SK-N-SH treated with all-trans-retinoic acid at 6 μM for 48 hours (cell line): Measurements from ENCODE around the gene ZNF230.

ENCODE experiments used
- ATAC-seq: fragments of 200-7000 bp; cut with Tn5 transposase; 3 replicates; pipeline ENCODE4 v1.9.1; 2020; ENCODE audit warnings: mild to moderate bottlenecking, moderate library complexity
- ARNTL ChIP-seq: fragments of 450-650 bp; formaldehyde crosslinking; IDR thresholded peaks from 2 replicates; pipeline ENCODE4 v1.5.0; 2020; ENCODE audit warnings: low read depth, mild to moderate bottlenecking, moderate library complexity, borderline replicate concordance
- BACH2 ChIP-seq: fragments of 250-450 bp; sonication (Bioruptor Pico); IDR thresholded peaks from 2 replicates; pipeline ENCODE4 v1.9.0; 2021; ENCODE audit warnings: mild to moderate bottlenecking, borderline replicate concordance
- CSDC2 ChIP-seq: fragments of 250-450 bp; sonication (Bioruptor Pico); IDR thresholded peaks from 2 replicates; pipeline ENCODE4 v1.5.0; 2020; ENCODE audit warnings: mild to moderate bottlenecking, moderate library complexity
- ESRRG ChIP-seq: fragments of 250-450 bp; sonication (Bioruptor Pico); IDR thresholded peaks from 2 replicates; pipeline ENCODE4 v1.6.1; 2021; ENCODE audit warnings: mild to moderate bottlenecking
- GLIS3 ChIP-seq: fragments of 250-450 bp; sonication (Bioruptor Pico); IDR thresholded peaks from 2 replicates; pipeline ENCODE4 v1.5.0; 2020; ENCODE audit warnings: mild to moderate bottlenecking, moderate library complexity
- ISL1 ChIP-seq: fragments of 250-450 bp; sonication (Bioruptor Pico); IDR thresholded peaks from 2 replicates; pipeline ENCODE4 v2.1.2; 2022; ENCODE audit warnings: mild to moderate bottlenecking, moderate library complexity
- OSR1 ChIP-seq: fragments of 250-450 bp; sonication (Bioruptor Pico); IDR thresholded peaks from 2 replicates; pipeline ENCODE4 v1.8.0; 2022; ENCODE audit warnings: moderate library complexity, mild to moderate bottlenecking, inconsistent platforms
- PATZ1 ChIP-seq: fragments of 250-450 bp; sonication (Bioruptor Pico); IDR thresholded peaks from 2 replicates; pipeline ENCODE4 v1.8.0; 2020; ENCODE audit warnings: mild to moderate bottlenecking, moderate library complexity, borderline replicate concordance
- PPARA ChIP-seq: fragments of 250-450 bp; sonication (Bioruptor Pico); IDR thresholded peaks from 2 replicates; pipeline ENCODE4 v1.5.0; 2020; ENCODE audit warnings: mild to moderate bottlenecking, borderline replicate concordance
- RARB ChIP-seq: fragments of 250-450 bp; sonication (Bioruptor Pico); IDR thresholded peaks from 2 replicates; pipeline ENCODE4 v1.8.0; 2021; ENCODE audit warnings: mild to moderate bottlenecking, moderate library complexity
- SNAI2 ChIP-seq: fragments of 250-450 bp; sonication (Bioruptor Pico); IDR thresholded peaks from 2 replicates; pipeline ENCODE4 v1.5.0; 2020; ENCODE audit warnings: mild to moderate bottlenecking, moderate library complexity
- TCF4 ChIP-seq: fragments of 250-450 bp; sonication (Bioruptor Pico); IDR thresholded peaks from 2 replicates; pipeline ENCODE4 v1.8.0; 2021; ENCODE audit warnings: mild to moderate bottlenecking, moderate library complexity, borderline replicate concordance
- TOX ChIP-seq: fragments of 250-450 bp; sonication (Bioruptor Pico); IDR thresholded peaks from 2 replicates; pipeline ENCODE4 v1.8.0; 2021; ENCODE audit warnings: mild to moderate bottlenecking, moderate library complexity, borderline replicate concordance
- ZC3H10 ChIP-seq: fragments of 250-450 bp; sonication (Bioruptor Pico); IDR thresholded peaks from 2 replicates; pipeline ENCODE4 v1.5.1; 2021; ENCODE audit warnings: mild to moderate bottlenecking, moderate library complexity
- ZFP3 ChIP-seq: fragments of 250-450 bp; sonication (Bioruptor Pico); IDR thresholded peaks from 2 replicates; pipeline ENCODE4 v1.5.0; 2020; ENCODE audit warnings: mild to moderate bottlenecking, moderate library complexity
- ZFP30 ChIP-seq: fragments of 450-650 bp; formaldehyde crosslinking; IDR thresholded peaks from 2 replicates; pipeline ENCODE4 v1.5.0; 2022; ENCODE audit warnings: mild to moderate bottlenecking, moderate library complexity
- ZNF565 ChIP-seq: fragments of 450-650 bp; formaldehyde crosslinking; conservative IDR thresholded peaks from 2 replicates; pipeline ENCODE4 v1.5.0; 2020; ENCODE audit warnings: low read depth, mild to moderate bottlenecking, moderate library complexity
- ZNF70 ChIP-seq: fragments of 450-650 bp; formaldehyde crosslinking; IDR thresholded peaks from 2 replicates; pipeline ENCODE4 v1.5.0; 2020; ENCODE audit warnings: mild to moderate bottlenecking, moderate library complexity
- ZNF8 ChIP-seq: fragments of 450-650 bp; formaldehyde crosslinking; IDR thresholded peaks from 2 replicates; pipeline ENCODE4 v1.5.0; 2020; ENCODE audit warnings: mild to moderate bottlenecking, moderate library complexity
- TF ChIP-seq, protein P1 (sequence below): fragments of 250-450 bp; sonication (Bioruptor Pico); IDR thresholded peaks from 2 replicates; pipeline ENCODE4 v1.8.0; 2021; ENCODE audit warnings: low read depth, mild to moderate bottlenecking, moderate library complexity, borderline replicate concordance
- TF ChIP-seq, protein P2 (sequence below): fragments of 250-450 bp; sonication (Bioruptor Pico); IDR thresholded peaks from 2 replicates; pipeline ENCODE4 v1.5.1; 2021; ENCODE audit warnings: mild to moderate bottlenecking, moderate library complexity
- TF ChIP-seq, protein P3 (sequence below): fragments of 250-450 bp; sonication (Bioruptor Pico); IDR thresholded peaks from 2 replicates; pipeline ENCODE4 v1.5.1; 2020; ENCODE audit warnings: low read depth, mild to moderate bottlenecking, moderate library complexity
- TF ChIP-seq, protein P4 (sequence below): fragments of 250-450 bp; sonication (Bioruptor Pico); IDR thresholded peaks from 2 replicates; pipeline ENCODE4 v1.5.0; 2020; ENCODE audit warnings: mild to moderate bottlenecking, moderate library complexity

The ZNF230 gene

DNA sequence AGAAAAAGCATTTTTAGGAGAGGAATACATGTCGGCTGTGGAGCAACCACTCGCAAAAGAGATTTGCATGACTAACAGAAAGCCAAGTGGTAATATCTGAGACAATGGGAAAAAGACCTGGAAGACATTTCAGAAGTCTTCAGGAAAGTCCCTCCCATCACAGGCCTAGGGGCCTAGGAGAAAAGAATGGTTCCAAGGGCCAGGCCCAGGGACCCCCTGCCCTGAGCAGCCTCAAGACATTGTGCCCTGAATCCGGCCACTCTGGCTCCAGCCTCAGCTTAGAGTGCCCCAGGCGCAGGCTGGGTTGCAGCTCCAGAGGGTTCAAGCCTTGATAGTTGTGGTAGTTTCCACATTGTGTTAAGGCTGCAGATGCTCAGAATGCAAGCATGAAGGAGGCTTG lies 42.3 kb upstream of the ZNF230 start:
- TF ChIP-seq ARNTL (CRISPR knock-in tag), result no peak
- ATAC-seq, result no peak

GRCh38 chr19:43966079-43966694 lies 36.6 kb upstream of the ZNF230 start:
- no peak for ATAC-seq
- TF ChIP-seq ZFP3 (CRISPR knock-in tag) (no peak), ESRRG (CRISPR knock-in tag) (no peak), TOX (CRISPR knock-in tag) (no peak), ZNF70 (CRISPR knock-in tag) (no peak), ZFP30 (CRISPR knock-in tag) (no peak), ZNF8 (no peak), RARB (CRISPR knock-in tag) (no peak), SNAI2 (CRISPR knock-in tag) (no peak), ISL1 (no peak), ZNF565 (CRISPR knock-in tag) (no peak)
- TF ChIP-seq, protein P1, sequence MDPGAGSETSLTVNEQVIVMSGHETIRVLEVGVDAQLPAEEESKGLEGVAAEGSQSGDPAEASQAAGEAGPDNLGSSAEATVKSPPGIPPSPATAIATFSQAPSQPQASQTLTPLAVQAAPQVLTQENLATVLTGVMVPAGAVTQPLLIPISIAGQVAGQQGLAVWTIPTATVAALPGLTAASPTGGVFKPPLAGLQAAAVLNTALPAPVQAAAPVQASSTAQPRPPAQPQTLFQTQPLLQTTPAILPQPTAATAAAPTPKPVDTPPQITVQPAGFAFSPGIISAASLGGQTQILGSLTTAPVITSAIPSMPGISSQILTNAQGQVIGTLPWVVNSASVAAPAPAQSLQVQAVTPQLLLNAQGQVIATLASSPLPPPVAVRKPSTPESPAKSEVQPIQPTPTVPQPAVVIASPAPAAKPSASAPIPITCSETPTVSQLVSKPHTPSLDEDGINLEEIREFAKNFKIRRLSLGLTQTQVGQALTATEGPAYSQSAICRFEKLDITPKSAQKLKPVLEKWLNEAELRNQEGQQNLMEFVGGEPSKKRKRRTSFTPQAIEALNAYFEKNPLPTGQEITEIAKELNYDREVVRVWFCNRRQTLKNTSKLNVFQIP (CRISPR knock-in tag), result no peak
- TF ChIP-seq, protein P2, sequence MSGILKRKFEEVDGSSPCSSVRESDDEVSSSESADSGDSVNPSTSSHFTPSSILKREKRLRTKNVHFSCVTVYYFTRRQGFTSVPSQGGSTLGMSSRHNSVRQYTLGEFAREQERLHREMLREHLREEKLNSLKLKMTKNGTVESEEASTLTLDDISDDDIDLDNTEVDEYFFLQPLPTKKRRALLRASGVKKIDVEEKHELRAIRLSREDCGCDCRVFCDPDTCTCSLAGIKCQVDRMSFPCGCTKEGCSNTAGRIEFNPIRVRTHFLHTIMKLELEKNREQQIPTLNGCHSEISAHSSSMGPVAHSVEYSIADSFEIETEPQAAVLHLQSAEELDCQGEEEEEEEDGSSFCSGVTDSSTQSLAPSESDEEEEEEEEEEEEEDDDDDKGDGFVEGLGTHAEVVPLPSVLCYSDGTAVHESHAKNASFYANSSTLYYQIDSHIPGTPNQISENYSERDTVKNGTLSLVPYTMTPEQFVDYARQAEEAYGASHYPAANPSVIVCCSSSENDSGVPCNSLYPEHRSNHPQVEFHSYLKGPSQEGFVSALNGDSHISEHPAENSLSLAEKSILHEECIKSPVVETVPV (CRISPR knock-in tag), result no peak

- TF ChIP-seq GLIS3 (CRISPR knock-in tag) (no peak), BACH2 (CRISPR knock-in tag) (no peak), RARB (CRISPR knock-in tag) (no peak), ZNF70 (CRISPR knock-in tag) (no peak), PPARA (CRISPR knock-in tag) (no peak), ZNF565 (CRISPR knock-in tag) (no peak), ESRRG (CRISPR knock-in tag) (no peak), OSR1 (CRISPR knock-in tag) (no peak), ZFP3 (CRISPR knock-in tag) (no peak), SNAI2 (CRISPR knock-in tag) (no peak), ZC3H10 (CRISPR knock-in tag) (no peak), TCF4 (no peak), CSDC2 (CRISPR knock-in tag) (no peak), ISL1 (no peak), PATZ1 (CRISPR knock-in tag) (no peak), ZNF8 (no peak)
- TF ChIP-seq, protein P3, sequence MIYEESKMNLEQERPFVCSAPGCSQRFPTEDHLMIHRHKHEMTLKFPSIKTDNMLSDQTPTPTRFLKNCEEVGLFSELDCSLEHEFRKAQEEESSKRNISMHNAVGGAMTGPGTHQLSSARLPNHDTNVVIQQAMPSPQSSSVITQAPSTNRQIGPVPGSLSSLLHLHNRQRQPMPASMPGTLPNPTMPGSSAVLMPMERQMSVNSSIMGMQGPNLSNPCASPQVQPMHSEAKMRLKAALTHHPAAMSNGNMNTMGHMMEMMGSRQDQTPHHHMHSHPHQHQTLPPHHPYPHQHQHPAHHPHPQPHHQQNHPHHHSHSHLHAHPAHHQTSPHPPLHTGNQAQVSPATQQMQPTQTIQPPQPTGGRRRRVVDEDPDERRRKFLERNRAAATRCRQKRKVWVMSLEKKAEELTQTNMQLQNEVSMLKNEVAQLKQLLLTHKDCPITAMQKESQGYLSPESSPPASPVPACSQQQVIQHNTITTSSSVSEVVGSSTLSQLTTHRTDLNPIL, result no peak
- TF ChIP-seq, protein P2 (CRISPR knock-in tag), result no peak
- TF ChIP-seq, protein P4, sequence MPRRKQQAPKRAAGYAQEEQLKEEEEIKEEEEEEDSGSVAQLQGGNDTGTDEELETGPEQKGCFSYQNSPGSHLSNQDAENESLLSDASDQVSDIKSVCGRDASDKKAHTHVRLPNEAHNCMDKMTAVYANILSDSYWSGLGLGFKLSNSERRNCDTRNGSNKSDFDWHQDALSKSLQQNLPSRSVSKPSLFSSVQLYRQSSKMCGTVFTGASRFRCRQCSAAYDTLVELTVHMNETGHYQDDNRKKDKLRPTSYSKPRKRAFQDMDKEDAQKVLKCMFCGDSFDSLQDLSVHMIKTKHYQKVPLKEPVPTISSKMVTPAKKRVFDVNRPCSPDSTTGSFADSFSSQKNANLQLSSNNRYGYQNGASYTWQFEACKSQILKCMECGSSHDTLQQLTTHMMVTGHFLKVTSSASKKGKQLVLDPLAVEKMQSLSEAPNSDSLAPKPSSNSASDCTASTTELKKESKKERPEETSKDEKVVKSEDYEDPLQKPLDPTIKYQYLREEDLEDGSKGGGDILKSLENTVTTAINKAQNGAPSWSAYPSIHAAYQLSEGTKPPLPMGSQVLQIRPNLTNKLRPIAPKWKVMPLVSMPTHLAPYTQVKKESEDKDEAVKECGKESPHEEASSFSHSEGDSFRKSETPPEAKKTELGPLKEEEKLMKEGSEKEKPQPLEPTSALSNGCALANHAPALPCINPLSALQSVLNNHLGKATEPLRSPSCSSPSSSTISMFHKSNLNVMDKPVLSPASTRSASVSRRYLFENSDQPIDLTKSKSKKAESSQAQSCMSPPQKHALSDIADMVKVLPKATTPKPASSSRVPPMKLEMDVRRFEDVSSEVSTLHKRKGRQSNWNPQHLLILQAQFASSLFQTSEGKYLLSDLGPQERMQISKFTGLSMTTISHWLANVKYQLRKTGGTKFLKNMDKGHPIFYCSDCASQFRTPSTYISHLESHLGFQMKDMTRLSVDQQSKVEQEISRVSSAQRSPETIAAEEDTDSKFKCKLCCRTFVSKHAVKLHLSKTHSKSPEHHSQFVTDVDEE, result no peak
- TF ChIP-seq, protein P1 (CRISPR knock-in tag), result no peak
- ATAC-seq, result no peak
Observed at GRCh38 chr19:43976732-43977131, 26.0 kb upstream of the ZNF230 start.
